ENCODE data around the gene DIP2C.

- TF ChIP-seq POLR2A (IDR thresholded peaks at IDR 0.05) (no peak), CTCF (IDR thresholded peaks at IDR 0.05) (no peak)
Observed at GRCh38 chr10:452512-453426, 236.7 kb downstream of the DIP2C start.
